ENCODE results near the gene RRP15. TPM values are rescaled to one million over a fixed set of nuclear protein-coding genes. Genes with fewer than 3 reads are reported as not detected.

RRP15 gene
- total and polyA plus RNA-seq, 2 experiments from 2014 or later = 19.8 to 86.5 TPM

- peak overlapping the region; percentile 83 for H3K27ac ChIP-seq (ENCODE audit: low read depth)
- H3K4me3 ChIP-seq = no peak overlapping the region
- no peak for ATAC-seq
- no peaks in the 10 kb centered on the region for H4K20me1 ChIP-seq (replicated peaks; ENCODE audit: insufficient read depth)
- no peak for TF ChIP-seq EZH2phosphoT487 (IDR thresholded peaks at IDR 0.05; ENCODE audit: unreplicated experiment)
- no peak for TF ChIP-seq ZNF462 (CRISPR knock-in tag; IDR thresholded peaks at IDR 0.05)
- TF ChIP-seq REST (IDR thresholded peaks at IDR 0.05; ENCODE audit: unreplicated experiment) = no peak
- no peak for TF ChIP-seq CTCF (conservative IDR thresholded peaks at IDR 0.05; ENCODE audit: low read depth in 2 of 2)
- TF ChIP-seq POLR2AphosphoS5 (IDR thresholded peaks at IDR 0.05; ENCODE audit: low read depth) = no peak
- no peak for TF ChIP-seq STAT1 (IDR thresholded peaks at IDR 0.05; ENCODE audit: unreplicated experiment)
- no peak for TF ChIP-seq ETS1 (IDR thresholded peaks at IDR 0.05)
- no peak for TF ChIP-seq JUNB (IDR thresholded peaks at IDR 0.05; ENCODE audit: unreplicated experiment)
- no peak for TF ChIP-seq CREB1 (CRISPR knock-in tag; IDR thresholded peaks at IDR 0.05; ENCODE audit: low read depth)
- TF ChIP-seq ZNF114 (CRISPR knock-in tag; IDR thresholded peaks at IDR 0.05) = no peak
- peak overlapping the region; percentile 24 for H3K4me2 ChIP-seq
- no peaks in the 10 kb centered on the region; the same call in 1 of the 2 replicates for H3F3A ChIP-seq (replicated peaks; ENCODE audit: low read depth)
- Mint-ChIP-seq H3K27ac (peak overlapping the region; percentile 92), H3K36me3 (ENCODE audit: low read depth) (peaks cover 22% of the 10 kb centered on the region; the same call in 2 of the 3 replicates), H3K4me1 (peaks cover 77% of the 10 kb centered on the region), H3K4me3 (peak overlapping the region; percentile 18; the same call in 1 of the 3 replicates), H3K27me3 (ENCODE audit: insufficient read depth, low read depth, poor library complexity) (no peaks in the 10 kb centered on the region), H3K9me3 (no peaks in the 10 kb centered on the region)
- no peak overlapping the region for H2AFZ ChIP-seq
- H3K9me2 ChIP-seq (ENCODE audit: insufficient read depth) = no peaks in the 10 kb centered on the region
- no peak for DNase-seq (ENCODE audit: low spot score)
- H3K79me2 ChIP-seq (replicated peaks; ENCODE audit: insufficient read depth) = peaks cover 86% of the 10 kb centered on the region
- no peaks in the 10 kb centered on the region for H3K36me3 ChIP-seq (ENCODE audit: insufficient read depth)
- H3K27me3 ChIP-seq (ENCODE audit: insufficient read depth) = no peaks in the 10 kb centered on the region
- H3K4me1 ChIP-seq (ENCODE audit: insufficient read depth) = peaks cover 88% of the 10 kb centered on the region
These were observed 12.8 kb downstream of the RRP15 start for GRCh38 chr1:218297867-218298266.
